ENCODE data around the gene FN1.

DNA sequence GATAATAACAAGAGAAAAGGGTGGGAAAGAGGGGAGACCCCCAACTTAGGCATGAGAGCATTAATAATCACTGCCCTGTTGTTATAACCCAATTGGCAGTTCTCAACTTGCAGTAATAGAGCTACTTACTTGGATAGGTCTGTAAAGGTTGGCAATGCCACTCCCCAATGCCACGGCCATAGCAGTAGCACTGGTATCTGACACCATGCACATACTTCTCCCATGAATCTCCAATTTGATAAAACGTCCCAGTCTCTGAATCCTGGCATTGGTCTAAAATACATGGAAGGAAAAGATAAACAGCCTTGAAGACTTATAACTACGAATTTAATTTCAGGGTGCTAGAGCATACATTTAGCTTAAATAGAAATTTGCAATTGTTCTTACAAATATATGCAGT lies 16.8 kb downstream of the FN1 start:
- TF ChIP-seq, protein P1, sequence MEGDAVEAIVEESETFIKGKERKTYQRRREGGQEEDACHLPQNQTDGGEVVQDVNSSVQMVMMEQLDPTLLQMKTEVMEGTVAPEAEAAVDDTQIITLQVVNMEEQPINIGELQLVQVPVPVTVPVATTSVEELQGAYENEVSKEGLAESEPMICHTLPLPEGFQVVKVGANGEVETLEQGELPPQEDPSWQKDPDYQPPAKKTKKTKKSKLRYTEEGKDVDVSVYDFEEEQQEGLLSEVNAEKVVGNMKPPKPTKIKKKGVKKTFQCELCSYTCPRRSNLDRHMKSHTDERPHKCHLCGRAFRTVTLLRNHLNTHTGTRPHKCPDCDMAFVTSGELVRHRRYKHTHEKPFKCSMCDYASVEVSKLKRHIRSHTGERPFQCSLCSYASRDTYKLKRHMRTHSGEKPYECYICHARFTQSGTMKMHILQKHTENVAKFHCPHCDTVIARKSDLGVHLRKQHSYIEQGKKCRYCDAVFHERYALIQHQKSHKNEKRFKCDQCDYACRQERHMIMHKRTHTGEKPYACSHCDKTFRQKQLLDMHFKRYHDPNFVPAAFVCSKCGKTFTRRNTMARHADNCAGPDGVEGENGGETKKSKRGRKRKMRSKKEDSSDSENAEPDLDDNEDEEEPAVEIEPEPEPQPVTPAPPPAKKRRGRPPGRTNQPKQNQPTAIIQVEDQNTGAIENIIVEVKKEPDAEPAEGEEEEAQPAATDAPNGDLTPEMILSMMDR (IDR thresholded peaks at IDR 0.05): no peak
- no peak for TF ChIP-seq POLR2A (IDR thresholded peaks at IDR 0.05)

Measured in thyroid gland (tissue), 4 donors.